ENCODE measurements around the gene FMN1.

Gene FMN1

DNA sequence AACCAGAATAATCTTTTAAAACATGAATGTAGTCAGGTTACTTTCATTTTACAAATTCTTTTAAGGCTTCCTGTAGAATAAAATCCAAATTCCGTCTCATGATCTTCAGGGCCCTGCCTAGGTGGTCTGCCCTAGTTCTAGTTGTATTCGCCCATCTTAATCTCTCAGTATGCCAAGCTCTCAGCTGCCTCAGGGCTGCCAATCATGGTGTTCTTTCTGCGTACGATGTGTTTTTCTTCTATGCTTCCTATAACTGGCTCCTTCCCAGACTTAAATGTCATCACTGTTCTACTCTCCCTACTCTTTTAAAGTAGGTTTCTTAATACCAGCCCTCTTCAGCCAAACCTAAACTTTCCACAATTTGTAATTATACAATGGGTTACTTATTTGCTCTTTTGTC lies 369.3 kb downstream of the FMN1 start:
- TF ChIP-seq CTCF (IDR thresholded peaks at IDR 0.05; ENCODE audit: low read depth, low read length, missing control alignments), result no peak
- H3K4me3 ChIP-seq (replicated peaks; ENCODE audit: low read depth, low read length), result no peak overlapping the region

GRCh38 chr15:32824777-32825176 lies 369.7 kb downstream of the FMN1 start:
- DNase-seq (ENCODE audit: extremely low read depth, low read depth), result no peak
- no peak overlapping the region for H3K4me3 ChIP-seq (replicated peaks; ENCODE audit: low read depth, low read length)
- TF ChIP-seq CTCF (IDR thresholded peaks at IDR 0.05; ENCODE audit: low read depth, low read length, missing control alignments), result no peak

More for the DNA sequence above, 369.3 kb downstream of the FMN1 start:
- no peak for DNase-seq (ENCODE audit: extremely low read depth, low read depth)

- TF ChIP-seq CTCF (IDR thresholded peaks at IDR 0.05; ENCODE audit: low read depth, low read length, missing control alignments), result no peak
- DNase-seq (ENCODE audit: extremely low read depth, low read depth), result no peak
- no peak overlapping the region for H3K4me3 ChIP-seq (replicated peaks; ENCODE audit: low read depth, low read length)
Observed at GRCh38 chr15:32823750-32824149, 370.8 kb downstream of the FMN1 start.

DNA sequence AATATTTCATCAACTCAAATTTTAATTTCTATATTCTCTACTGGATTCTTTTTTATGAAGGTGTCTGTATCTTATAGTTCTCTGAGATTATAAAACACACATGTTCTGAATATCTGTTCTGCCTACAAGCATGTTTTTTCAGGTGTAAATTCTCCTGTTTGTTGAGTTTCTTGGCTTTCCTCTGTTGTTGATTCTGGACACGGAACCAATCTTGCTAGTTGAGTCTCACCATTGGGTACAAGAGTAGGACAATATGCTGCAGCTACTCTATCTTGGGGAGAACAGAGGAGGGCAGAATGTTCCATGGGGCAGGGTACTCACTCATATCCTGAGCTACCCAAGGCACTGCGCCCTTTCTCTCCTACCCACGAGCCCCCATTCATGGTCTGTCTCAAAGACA lies 371.8 kb downstream of the FMN1 start:
- no peak overlapping the region for H3K4me3 ChIP-seq (replicated peaks; ENCODE audit: low read depth, low read length)
- no peak for TF ChIP-seq CTCF (IDR thresholded peaks at IDR 0.05; ENCODE audit: low read depth, low read length, missing control alignments)
- DNase-seq (ENCODE audit: extremely low read depth, low read depth), result no peak

DNA sequence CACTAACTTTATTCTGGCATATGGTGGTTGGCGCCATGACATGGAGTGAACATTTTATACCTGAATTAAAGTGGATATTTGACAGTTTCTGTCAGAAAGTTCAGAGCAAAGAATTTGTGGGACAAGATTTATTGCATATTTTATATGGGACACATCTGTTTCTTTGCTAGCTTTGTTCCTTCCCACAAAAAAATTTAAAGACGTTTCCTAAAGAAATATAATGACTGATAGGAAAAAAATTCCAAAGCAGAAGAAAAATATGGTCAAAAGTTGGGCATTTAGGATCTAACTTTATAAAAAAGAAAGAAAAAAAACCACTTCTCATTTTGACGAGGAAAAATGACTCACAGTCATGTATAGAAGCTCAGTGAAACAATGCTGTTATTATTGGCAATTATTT lies 375.1 kb downstream of the FMN1 start:
- TF ChIP-seq CTCF (IDR thresholded peaks at IDR 0.05; ENCODE audit: low read depth, low read length, missing control alignments), result no peak
- DNase-seq (ENCODE audit: extremely low read depth, low read depth), result no peak
- H3K4me3 ChIP-seq (replicated peaks; ENCODE audit: low read depth, low read length), result peak overlapping the region; percentile 5; the same call in 1 of the 2 replicates

- no peak for TF ChIP-seq CTCF (IDR thresholded peaks at IDR 0.05; ENCODE audit: low read depth, low read length, missing control alignments)
- no peak for DNase-seq (ENCODE audit: extremely low read depth, low read depth)
Observed at GRCh38 chr15:32818758-32819447, 375.6 kb downstream of the FMN1 start.

DNA sequence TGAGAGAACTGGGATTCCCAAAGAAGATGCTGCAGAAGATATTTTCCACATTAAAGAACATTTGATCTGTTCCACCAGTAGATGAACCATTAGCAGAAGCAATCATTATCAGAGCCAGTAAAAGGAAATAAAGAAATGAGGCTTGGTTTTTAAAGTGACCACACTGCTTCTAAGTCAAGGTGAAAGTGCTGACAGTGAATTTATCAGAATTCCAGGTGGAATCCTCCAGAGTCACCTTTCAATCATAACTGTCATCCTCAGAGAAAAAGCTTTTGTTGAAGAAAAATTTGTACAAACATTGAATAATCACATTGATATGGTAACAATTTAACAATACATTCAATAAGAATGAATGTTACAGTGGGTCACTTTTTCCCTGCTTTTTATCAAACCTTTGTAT lies 376.9 kb downstream of the FMN1 start:
- no peak for DNase-seq (ENCODE audit: extremely low read depth, low read depth)
- no peak for TF ChIP-seq CTCF (IDR thresholded peaks at IDR 0.05; ENCODE audit: low read depth, low read length, missing control alignments)
- no peak overlapping the region for H3K4me3 ChIP-seq (replicated peaks; ENCODE audit: low read depth, low read length)

More at GRCh38 chr15:32818758-32819447, 375.6 kb downstream of the FMN1 start:
- H3K4me3 ChIP-seq (replicated peaks; ENCODE audit: low read depth, low read length), result peak overlapping the region; percentile 5; the same call in 1 of the 2 replicates
